GM19438 (cell line): ENCODE measurements around the gene TAS2R20.

Source experiments
- ATAC-seq: cut with Tn5 transposase; IDR thresholded peaks from one replicate; pipeline ENCODE4 v1.9.1; 2021; ENCODE audit warnings: low read depth; ENCODE audit not compliant: unreplicated experiment

The TAS2R20 gene

GRCh38 chr12:10965476-10965875 lies 32.6 kb downstream of the TAS2R20 start:
- ATAC-seq = no peak

- ATAC-seq = no peak
Observed at GRCh38 chr12:10960211-10960610, 37.9 kb downstream of the TAS2R20 start.

GRCh38 chr12:10959804-10960203 lies 38.3 kb downstream of the TAS2R20 start:
- no peak for ATAC-seq

- no peak for ATAC-seq
Observed at GRCh38 chr12:10957741-10958140, 40.4 kb downstream of the TAS2R20 start.

GRCh38 chr12:10956085-10956484 lies 42.0 kb downstream of the TAS2R20 start:
- ATAC-seq = no peak

- ATAC-seq = no peak
Observed at GRCh38 chr12:10952645-10953044, 45.5 kb downstream of the TAS2R20 start.
